Neuronal stem cell (in vitro differentiated cells): ENCODE measurements around the gene HEPH.

ENCODE experiments used
- DNase-seq: peaks from one replicate; pipeline ENCODE4 v3.0.0-alpha.2; 2013; ENCODE audit warnings: low spot score
- H2AFZ ChIP-seq: one replicate; pipeline ENCODE4 v1.6.1; 2013; ENCODE audit warnings: mild to moderate bottlenecking, low read length, inconsistent platforms
- H2AK5ac ChIP-seq: 2 replicates; pipeline ENCODE4 v1.6.1; 2013; ENCODE audit warnings: low read depth, mild to moderate bottlenecking, inconsistent platforms, low read length, moderate library complexity, mixed read lengths
- H2BK120ac ChIP-seq: 2 replicates; pipeline ENCODE4 v1.6.1; 2013; ENCODE audit warnings: low read depth, mild to moderate bottlenecking, inconsistent platforms, low read length, moderate library complexity, mixed read lengths
- H2BK12ac ChIP-seq: one replicate; pipeline ENCODE4 v1.6.1; 2013; ENCODE audit warnings: low read length, inconsistent platforms
- H2BK15ac ChIP-seq: 2 replicates; pipeline ENCODE4 v1.6.1; 2013; ENCODE audit warnings: mild to moderate bottlenecking, low read length, inconsistent platforms, mixed read lengths
- H2BK5ac ChIP-seq: one replicate; pipeline ENCODE4 v1.6.1; 2013; ENCODE audit warnings: inconsistent platforms, mild to moderate bottlenecking, low read length, moderate library complexity
- H3K14ac ChIP-seq: one replicate; pipeline ENCODE4 v1.6.1; 2013; ENCODE audit warnings: low read length, inconsistent platforms
- H3K18ac ChIP-seq: 2 replicates; pipeline ENCODE4 v1.6.1; 2013; ENCODE audit warnings: low read length, inconsistent platforms
- H3K23ac ChIP-seq: 2 replicates; pipeline ENCODE4 v1.6.1; 2013; ENCODE audit warnings: low read depth, mild to moderate bottlenecking, mixed read lengths, low read length, inconsistent platforms; ENCODE audit not compliant: poor library complexity
- H3K27ac ChIP-seq: replicated peaks from 3 replicates; pipeline ENCODE4 v1.5.1; 2013; ENCODE audit warnings: low read length, inconsistent platforms
- H3K27me3 ChIP-seq, 3 experiments: 2 replicates each; pipeline ENCODE4 v1.6.1; 2013; ENCODE audit warnings: low read length in 3 of 3, mild to moderate bottlenecking in 2 of 3, inconsistent platforms in 1 of 3, low read depth in 1 of 3, mixed read lengths in 1 of 3, moderate library complexity in 1 of 3; ENCODE audit not compliant: control insufficient read depth in 3 of 3, insufficient read depth in 3 of 3
- H3K36me3 ChIP-seq, 2 donors: replicated peaks in 1 of 2; 2 replicates each; pipeline ENCODE4 v1.6.1; 2013; ENCODE audit warnings: low read length in 2 of 2; ENCODE audit not compliant: control insufficient read depth in 2 of 2, insufficient read depth in 2 of 2
- H3K4ac ChIP-seq: 2 replicates; pipeline ENCODE4 v1.6.1; 2013; ENCODE audit warnings: inconsistent platforms, mild to moderate bottlenecking, low read length, moderate library complexity
- H3K4me1 ChIP-seq, 2 donors: 1 replicate in 1 of 2; 2 replicates in 1 of 2; pipeline ENCODE4 v1.6.1; 2013; ENCODE audit warnings: low read length in 2 of 2, low read depth in 1 of 2; ENCODE audit not compliant: control insufficient read depth in 2 of 2, insufficient read depth in 1 of 2
- H3K4me2 ChIP-seq: one replicate; pipeline ENCODE4 v1.6.1; 2013; ENCODE audit warnings: mild to moderate bottlenecking, low read length, inconsistent platforms; ENCODE audit not compliant: insufficient read depth, poor library complexity, severe bottlenecking
- H3K4me3 ChIP-seq, 2 donors: 2 replicates each; pipeline ENCODE4 v1.5.1; 2013; ENCODE audit warnings: low read length in 2 of 2, mild to moderate bottlenecking in 2 of 2, inconsistent platforms in 1 of 2, moderate library complexity in 1 of 2
- H3K79me1 ChIP-seq: one replicate; pipeline ENCODE4 v1.6.1; 2013; ENCODE audit warnings: low read depth, mild to moderate bottlenecking, inconsistent platforms, low read length, moderate library complexity
- H3K9ac ChIP-seq: one replicate; pipeline ENCODE4 v1.6.1; 2013; ENCODE audit warnings: mild to moderate bottlenecking, low read depth, low read length, inconsistent platforms; ENCODE audit not compliant: poor library complexity
- H3K9me3 ChIP-seq, 2 donors: replicated peaks in 1 of 2; 2 replicates each; pipeline versions ENCODE3 to v1.6.1; 2013; ENCODE audit warnings: low read length in 2 of 2, mild to moderate bottlenecking in 2 of 2, inconsistent platforms in 1 of 2, low read depth in 1 of 2, mixed read lengths in 1 of 2, moderate library complexity in 1 of 2; ENCODE audit not compliant: control insufficient read depth in 2 of 2, insufficient read depth in 1 of 2
- H4K8ac ChIP-seq: one replicate; pipeline ENCODE4 v1.6.1; 2013; ENCODE audit warnings: low read depth, mild to moderate bottlenecking, inconsistent platforms, low read length, moderate library complexity
- H4K91ac ChIP-seq: one replicate; pipeline ENCODE4 v1.6.1; 2013; ENCODE audit warnings: low read length, low read depth, mild to moderate bottlenecking, inconsistent platforms; ENCODE audit not compliant: poor library complexity
- WGBS, 2 donors: extraction: QIAGEN DNeasy Blood & Tissue Kit; methylation state at CpG; one replicate each; pipeline ENCODE4 v1.1.7; 2013; ENCODE audit warnings: missing lambda C conversion rate in 2 of 2, mixed read lengths in 1 of 2; ENCODE audit not compliant: insufficient read length in 2 of 2, insufficient replicate concordance in 1 of 2; ENCODE audit errors: extremely low coverage in 2 of 2; 5-methylcytosine and 5-hydroxymethylcytosine counted together

The HEPH gene

DNA sequence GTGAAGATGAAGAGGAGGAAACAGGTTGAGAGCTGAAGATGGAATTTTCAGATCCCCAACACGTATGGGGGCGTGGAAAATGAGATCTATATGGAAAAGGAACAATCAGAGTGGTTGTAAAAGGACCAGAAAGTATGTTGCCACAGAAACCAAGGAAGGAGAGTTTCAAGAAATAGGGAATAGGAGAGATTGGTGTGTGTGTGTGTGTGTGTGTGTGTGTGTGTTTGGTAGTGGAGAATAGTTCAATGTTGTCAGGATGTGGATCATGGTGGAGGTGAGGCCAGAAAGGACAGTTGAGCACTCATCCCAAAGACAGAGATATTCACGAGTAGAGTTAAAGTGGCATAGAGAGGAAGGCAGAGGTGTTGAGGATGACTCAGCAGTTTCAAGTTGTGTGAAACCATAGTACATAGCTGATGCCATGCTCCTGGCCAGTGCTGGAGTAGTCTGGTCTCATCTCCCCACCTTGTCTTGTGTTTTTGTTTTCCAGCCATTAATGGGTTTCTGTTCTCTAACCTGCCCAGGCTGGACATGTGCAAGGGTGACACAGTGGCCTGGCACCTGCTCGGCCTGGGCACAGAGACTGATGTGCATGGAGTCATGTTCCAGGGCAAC is 36.1 kb downstream of the HEPH start:
- peaks cover 0 to 21% of the 10 kb centered on the region in 2 donors for H3K36me3 ChIP-seq
- H2AK5ac ChIP-seq = no peak overlapping the region
- no peak overlapping the region for H3K4me3 ChIP-seq
- no peak overlapping the region for H3K14ac ChIP-seq
- no peak overlapping the region for H3K18ac ChIP-seq
- no peak overlapping the region for H3K9ac ChIP-seq
- H3K4me1 ChIP-seq = no peaks in the 10 kb centered on the region
- no peak overlapping the region for H2BK12ac ChIP-seq
- no peaks in the 10 kb centered on the region for H3K27me3 ChIP-seq
- no peak overlapping the region for H4K8ac ChIP-seq
- H3K4ac ChIP-seq = no peak overlapping the region
- no peak overlapping the region for H2BK5ac ChIP-seq
- no CpG with 5 or more reads among the region's 4 CpGs for WGBS, 2 donors
- H3K27ac ChIP-seq = no peak overlapping the region
- no peak overlapping the region for H2BK15ac ChIP-seq
- no peak overlapping the region for H2AFZ ChIP-seq
- H2BK120ac ChIP-seq = no peak overlapping the region
- H3K4me2 ChIP-seq = no peak overlapping the region
- no peaks in the 10 kb centered on the region for H3K9me3 ChIP-seq
- H4K91ac ChIP-seq = no peak overlapping the region
- no peaks in the 10 kb centered on the region for H3K79me1 ChIP-seq
- no peak overlapping the region for H3K23ac ChIP-seq
- no peak for DNase-seq

DNA sequence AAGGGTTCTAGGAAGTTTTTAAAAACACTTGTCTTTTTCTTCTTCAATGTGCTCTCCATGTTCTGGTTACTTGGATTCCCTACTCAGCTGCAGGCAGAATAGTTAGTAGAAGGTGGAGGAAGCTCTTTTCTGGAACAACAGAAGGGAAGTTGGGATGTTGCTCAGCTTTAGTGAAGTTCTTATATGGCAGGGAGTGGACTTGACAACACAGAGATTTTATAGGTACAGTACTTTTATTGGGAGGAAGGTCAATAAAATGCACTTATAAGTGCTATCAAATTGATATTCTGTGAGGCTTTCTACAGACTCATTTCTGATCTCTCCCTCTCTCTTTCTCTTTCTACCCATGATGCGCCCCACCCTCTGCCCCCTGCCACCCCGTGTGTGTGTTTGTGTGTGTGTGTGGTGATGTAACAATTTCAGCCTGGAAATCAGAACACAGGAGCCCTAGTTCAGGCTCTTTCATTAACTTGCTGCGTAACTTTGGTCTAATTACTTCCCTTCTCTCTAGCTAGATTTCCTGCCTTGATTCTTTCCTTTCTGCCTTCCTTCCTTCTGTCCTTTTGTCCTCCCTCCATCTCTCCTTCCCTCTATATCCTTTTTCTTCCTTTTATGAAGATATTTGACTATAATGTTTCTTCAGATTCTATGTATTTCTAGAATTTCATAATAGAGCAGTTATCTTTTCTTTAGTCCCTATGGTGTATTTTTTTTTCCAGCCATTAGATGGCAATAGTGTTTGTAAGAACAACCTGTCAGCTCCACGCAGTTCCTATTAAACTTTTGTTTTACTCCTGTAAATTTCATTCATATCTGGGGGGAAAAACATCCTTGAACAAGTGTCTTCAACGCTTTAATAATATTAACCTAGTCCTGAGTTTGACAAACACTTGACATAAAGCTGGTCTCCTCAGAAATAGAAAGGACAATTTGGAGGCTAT is 37.1 kb downstream of the HEPH start:
- Histone ChIP-seq H2AK5ac (no peak overlapping the region), H3K36me3 (peaks cover 0 to 23% of the 10 kb centered on the region in 2 donors), H3K4me3 (no peak overlapping the region), H3K14ac (no peak overlapping the region), H3K4me1 (no peaks in the 10 kb centered on the region), H2BK15ac (no peak overlapping the region), H3K23ac (no peak overlapping the region), H3K79me1 (no peaks in the 10 kb centered on the region), H4K91ac (no peak overlapping the region), H3K18ac (no peak overlapping the region), H3K9ac (no peak overlapping the region), H2BK120ac (no peak overlapping the region), H2BK5ac (no peak overlapping the region), H4K8ac (no peak overlapping the region), H2AFZ (no peak overlapping the region), H3K4ac (no peak overlapping the region), H3K4me2 (no peak overlapping the region), H3K27ac (no peak overlapping the region), H2BK12ac (no peak overlapping the region), H3K9me3 (no peaks in the 10 kb centered on the region), H3K27me3 (no peaks in the 10 kb centered on the region)
- DNase-seq = no peak
- no CpG with 5 or more reads among the region's 5 CpGs for WGBS, 2 donors

DNA sequence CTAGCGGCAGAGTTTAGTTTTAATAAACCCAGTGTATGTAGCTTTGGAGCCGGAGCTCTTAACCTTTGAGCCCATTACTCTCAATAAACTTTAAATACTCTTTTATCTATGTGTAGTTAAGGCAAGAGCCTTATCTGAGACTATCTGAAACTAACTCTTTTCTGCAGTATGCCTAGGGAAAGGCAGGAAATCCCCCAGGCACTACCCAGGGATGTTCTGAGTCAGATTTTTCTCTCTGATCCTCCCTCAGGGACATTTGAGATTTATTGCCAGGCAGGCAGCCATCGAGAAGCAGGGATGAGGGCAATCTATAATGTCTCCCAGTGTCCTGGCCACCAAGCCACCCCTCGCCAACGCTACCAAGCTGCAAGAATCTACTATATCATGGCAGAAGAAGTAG is 39.1 kb downstream of the HEPH start:
- Histone ChIP-seq H2AK5ac (no peak overlapping the region), H2BK15ac (no peak overlapping the region), H3K4me2 (no peak overlapping the region), H3K27ac (no peak overlapping the region), H3K18ac (no peak overlapping the region), H3K9ac (no peak overlapping the region), H3K23ac (no peak overlapping the region), H3K9me3 (no peaks in the 10 kb centered on the region), H3K4me1 (no peaks in the 10 kb centered on the region), H2BK5ac (no peak overlapping the region), H3K4me3 (no peak overlapping the region), H3K14ac (no peak overlapping the region), H2BK120ac (no peak overlapping the region), H3K4ac (no peak overlapping the region), H2AFZ (no peak overlapping the region), H3K79me1 (no peaks in the 10 kb centered on the region), H4K91ac (no peak overlapping the region), H3K27me3 (no peaks in the 10 kb centered on the region), H4K8ac (no peak overlapping the region), H3K36me3 (peaks cover 0 to 27% of the 10 kb centered on the region in 2 donors), H2BK12ac (no peak overlapping the region)
- DNase-seq = no peak
- WGBS, 2 donors = no CpG with 5 or more reads among the region's 5 CpGs

DNA sequence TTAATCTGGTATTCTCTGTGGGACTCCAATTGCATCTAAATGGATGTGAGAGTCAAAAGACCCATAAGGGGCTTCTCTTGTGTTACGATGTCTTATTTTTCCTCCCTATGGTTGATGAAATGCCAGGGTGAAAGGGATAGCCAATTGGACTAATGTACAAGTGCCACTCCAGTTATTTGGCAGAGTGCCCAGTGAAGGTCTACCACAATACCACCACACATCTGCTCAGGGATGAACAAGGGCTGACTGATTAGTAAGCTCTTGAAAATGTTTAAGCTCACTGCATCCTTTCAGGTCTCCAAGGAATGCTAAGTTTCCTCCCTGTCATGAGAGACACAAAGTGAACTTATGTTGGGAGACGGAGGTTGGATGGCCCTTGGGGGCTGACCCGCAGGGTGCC is 57.8 kb downstream of the HEPH start:
- Histone ChIP-seq H3K9ac (no peak overlapping the region), H3K4me1 (no peaks in the 10 kb centered on the region), H3K27me3 (no peaks in the 10 kb centered on the region), H2AFZ (no peak overlapping the region), H4K8ac (no peak overlapping the region), H3K79me1 (no peaks in the 10 kb centered on the region), H3K36me3 (no peaks in the 10 kb centered on the region), H2BK15ac (no peak overlapping the region), H2BK5ac (no peak overlapping the region), H3K14ac (no peak overlapping the region), H3K23ac (no peak overlapping the region), H3K9me3 (no peaks in the 10 kb centered on the region), H2BK12ac (no peak overlapping the region), H3K4me3 (no peak overlapping the region), H3K4ac (no peak overlapping the region), H2AK5ac (no peak overlapping the region), H4K91ac (no peak overlapping the region), H3K27ac (no peak overlapping the region), H3K4me2 (no peak overlapping the region), H2BK120ac (no peak overlapping the region), H3K18ac (no peak overlapping the region)
- no peak for DNase-seq
- WGBS, 2 donors = no CpG with 5 or more reads among the region's 3 CpGs
